ENCODE measurements around the gene ZNF581. TPM values are rescaled to one million over a fixed set of nuclear protein-coding genes. Genes with fewer than 3 reads are reported as not detected.
A peak's percentile ranks its signal among the peaks of the same experiment; 100 is the strongest.

Gene ZNF581
- total RNA-seq, 4 donors from 2014 or later = 11.1 to 23.9 (median 15.8) TPM

GRCh38 chr19:55624109-55625003, 19.1 kb upstream of the ZNF581 start, which contains the start of gene ZNF784:
Gene ZNF784, minus strand, starts transcription at chr19:55624566. Its CDS starts 5 bp downstream, at chr19:55624561.
- peak within 1 kb of the TSS; percentile 93 to 98 (median 97) for H3K27ac ChIP-seq
- H3K4me3 ChIP-seq (replicated peaks in 1 of 3) = peak within 1 kb of the TSS in 1 of 3 donors; percentile 38
- intact Hi-C loops (cut with DNase I) = loop anchor here (10.0 kb wide), 1 partner anchor 480 kb away; the partner anchor contains the start of gene TNNT1
- H3K27me3 ChIP-seq = no peaks in the 10 kb centered on the region
- no peaks in the 10 kb centered on the region for H3K36me3 ChIP-seq
- peaks cover 0 to 5% of the 10 kb centered on the region in 2 donors for H3K4me1 ChIP-seq
- H3K9me3 ChIP-seq = no peaks in the 10 kb centered on the region
- peak; percentile 89 to 92 for DNase-seq
- TF ChIP-seq CTCF (IDR thresholded peaks at IDR 0.05) (no peak), POLR2A (IDR thresholded peaks at IDR 0.05) (peak in 1 of 2 donors; percentile 72)
- WGBS, 2 donors = 0 to 2% methylated on average over 39 to 43 of the region's 56 CpGs

GRCh38 chr19:55625004-55625326, 18.5 kb upstream of the ZNF581 start:
- Histone ChIP-seq H3K27ac (no peak overlapping the region), H3K27me3 (no peaks in the 10 kb centered on the region), H3K9me3 (no peaks in the 10 kb centered on the region), H3K4me3 (replicated peaks in 1 of 3) (peak overlapping the region in 1 of 3 donors; percentile 38), H3K36me3 (no peaks in the 10 kb centered on the region), H3K4me1 (peaks cover 0 to 5% of the 10 kb centered on the region in 2 donors)
- TF ChIP-seq POLR2A (IDR thresholded peaks at IDR 0.05) = no peak
- TF ChIP-seq CTCF (IDR thresholded peaks at IDR 0.05) = no peak
- 45 to 52% methylated on average over 11 of the region's 11 CpGs for WGBS, 2 donors
- no peak for DNase-seq
- intact Hi-C loops (cut with DNase I) = loop anchor here (10.0 kb wide), 1 partner anchor 480 kb away; the partner anchor contains the start of gene TNNT1

GRCh38 chr19:55626350-55626749, 17.1 kb upstream of the ZNF581 start:
- Histone ChIP-seq H3K9me3 (no peaks in the 10 kb centered on the region), H3K36me3 (no peaks in the 10 kb centered on the region), H3K4me3 (replicated peaks in 1 of 3) (no peak overlapping the region), H3K27me3 (no peaks in the 10 kb centered on the region), H3K4me1 (peaks cover 0 to 5% of the 10 kb centered on the region in 2 donors), H3K27ac (no peak overlapping the region)
- WGBS, 2 donors = 87 to 91% methylated on average over 11 of the region's 11 CpGs
- TF ChIP-seq CTCF (IDR thresholded peaks at IDR 0.05) (no peak), POLR2A (IDR thresholded peaks at IDR 0.05) (no peak)
- DNase-seq = no peak
- intact Hi-C loops (cut with DNase I) = loop anchor here (10.0 kb wide), 1 partner anchor 482 kb away; the partner anchor contains the start of gene TNNT1

GRCh38 chr19:55632463-55632834, 11.0 kb upstream of the ZNF581 start:
- Histone ChIP-seq H3K27me3 (no peaks in the 10 kb centered on the region), H3K36me3 (no peaks in the 10 kb centered on the region), H3K4me3 (replicated peaks in 1 of 3) (no peak overlapping the region), H3K27ac (no peak overlapping the region), H3K4me1 (peaks cover 15 to 19% of the 10 kb centered on the region in 2 donors), H3K9me3 (no peaks in the 10 kb centered on the region)
- intact Hi-C loops (cut with DNase I) = loop anchor here (5.0 kb wide), 2 partner anchors 115 to 160 kb away; no protein-coding TSS in a partner anchor
- 22 to 27% methylated on average over 3 of the region's 3 CpGs for WGBS, 2 donors
- peak; percentile 89 to 91 for DNase-seq
- TF ChIP-seq POLR2A (IDR thresholded peaks at IDR 0.05) (no peak), CTCF (IDR thresholded peaks at IDR 0.05) (peak; percentile 43 to 92 (median 85))

GRCh38 chr19:55633861-55634260, 9.6 kb upstream of the ZNF581 start:
- WGBS, 2 donors = 82 to 87% methylated on average over 8 of the region's 8 CpGs
- TF ChIP-seq POLR2A (IDR thresholded peaks at IDR 0.05) = no peak
- no peak for TF ChIP-seq CTCF (IDR thresholded peaks at IDR 0.05)
- intact Hi-C loops (cut with DNase I) = loop anchor here (5.0 kb wide), 2 partner anchors 117 to 162 kb away; no protein-coding TSS in a partner anchor
- Histone ChIP-seq H3K9me3 (no peaks in the 10 kb centered on the region), H3K36me3 (no peaks in the 10 kb centered on the region), H3K4me3 (replicated peaks in 1 of 3) (no peak overlapping the region), H3K4me1 (peaks cover 17 to 19% of the 10 kb centered on the region in 2 donors), H3K27me3 (no peaks in the 10 kb centered on the region), H3K27ac (no peak overlapping the region)
- no peak for DNase-seq

Measured in thyroid gland (tissue), 4 donors.